Fibroblast of villous mesenchyme (primary cell): Measurements from ENCODE around the gene PSMB4. TPM values are rescaled to one million over a fixed set of nuclear protein-coding genes. Genes with fewer than 3 reads are reported as not detected.
"Not testable (repeated sequence)": the region's sequence is repeated elsewhere in the genome, so short reads cannot be mapped to it uniquely, and the experiment has no call there.

Experiments used
- DNase-seq: peaks from one replicate; pipeline ENCODE4 v3.0.0-alpha.2; 2010; ENCODE audit warnings: low read depth
- H3K4me3 ChIP-seq: 2 replicates; pipeline ENCODE4 v1.5.1; 2011; ENCODE audit warnings: low read depth, mild to moderate bottlenecking, low read length
- total RNA-seq: library from RNA; depleted of rRNA; stranded (reverse); fragments of >200 nt; gene quantifications from 2 replicates; pipeline ENCODE4 v1.2.3, GENCODE V29; 2012
- TF ChIP-seq, protein P1 (sequence below): IDR thresholded peaks from 2 replicates; pipeline ENCODE4 v1.5.1; 2012; ENCODE audit warnings: low read depth, mild to moderate bottlenecking, low read length; ENCODE audit not compliant: insufficient read depth

PSMB4 gene
- total RNA-seq, 1 donor: 427 TPM

DNA sequence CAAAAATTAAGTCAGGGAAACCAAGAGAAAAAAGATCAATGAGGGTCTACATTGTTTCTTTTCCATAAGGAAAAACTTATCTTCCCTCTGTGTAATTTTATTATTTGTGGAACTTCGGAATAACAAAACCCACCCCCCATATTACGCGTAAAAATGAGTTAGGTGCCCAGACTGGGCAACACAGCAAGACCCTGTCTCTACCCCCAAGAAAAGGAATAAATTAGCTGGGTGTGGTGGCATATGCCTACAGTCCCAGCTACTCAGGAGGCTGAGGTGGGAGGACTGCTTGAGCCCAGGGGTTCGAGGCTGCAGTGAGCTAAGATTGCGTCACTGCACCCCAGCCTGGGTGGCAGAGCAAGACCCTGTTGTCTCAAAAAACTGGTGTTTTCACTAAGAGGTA lies 20.4 kb downstream of the PSMB4 start:
- DNase-seq: no peak
- TF ChIP-seq, protein P1, sequence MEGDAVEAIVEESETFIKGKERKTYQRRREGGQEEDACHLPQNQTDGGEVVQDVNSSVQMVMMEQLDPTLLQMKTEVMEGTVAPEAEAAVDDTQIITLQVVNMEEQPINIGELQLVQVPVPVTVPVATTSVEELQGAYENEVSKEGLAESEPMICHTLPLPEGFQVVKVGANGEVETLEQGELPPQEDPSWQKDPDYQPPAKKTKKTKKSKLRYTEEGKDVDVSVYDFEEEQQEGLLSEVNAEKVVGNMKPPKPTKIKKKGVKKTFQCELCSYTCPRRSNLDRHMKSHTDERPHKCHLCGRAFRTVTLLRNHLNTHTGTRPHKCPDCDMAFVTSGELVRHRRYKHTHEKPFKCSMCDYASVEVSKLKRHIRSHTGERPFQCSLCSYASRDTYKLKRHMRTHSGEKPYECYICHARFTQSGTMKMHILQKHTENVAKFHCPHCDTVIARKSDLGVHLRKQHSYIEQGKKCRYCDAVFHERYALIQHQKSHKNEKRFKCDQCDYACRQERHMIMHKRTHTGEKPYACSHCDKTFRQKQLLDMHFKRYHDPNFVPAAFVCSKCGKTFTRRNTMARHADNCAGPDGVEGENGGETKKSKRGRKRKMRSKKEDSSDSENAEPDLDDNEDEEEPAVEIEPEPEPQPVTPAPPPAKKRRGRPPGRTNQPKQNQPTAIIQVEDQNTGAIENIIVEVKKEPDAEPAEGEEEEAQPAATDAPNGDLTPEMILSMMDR: no peak

DNA sequence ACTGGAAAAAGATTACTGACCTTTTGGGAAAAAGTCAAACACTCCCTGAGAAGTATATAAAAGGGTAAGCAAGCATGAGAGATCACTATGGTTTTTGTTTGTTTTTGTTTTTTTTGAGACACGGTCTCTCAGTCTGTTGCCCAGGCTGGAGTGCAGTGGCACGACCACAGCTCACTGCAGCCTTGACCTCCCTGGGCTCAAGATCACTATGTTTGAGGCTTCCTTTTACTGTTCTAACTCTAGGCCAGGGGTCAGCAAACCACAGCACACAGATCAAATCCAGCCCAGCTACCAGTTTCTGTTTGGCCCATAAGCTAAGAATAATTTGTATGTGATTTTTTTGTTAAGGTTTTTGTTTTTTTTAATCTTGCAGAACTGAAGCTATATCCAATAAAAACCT lies 25.7 kb downstream of the PSMB4 start:
- TF ChIP-seq, protein P1: no peak
- H3K4me3 ChIP-seq: no peak overlapping the region
- no peak for DNase-seq

More for the DNA sequence above, 20.4 kb downstream of the PSMB4 start:
- no peak overlapping the region for H3K4me3 ChIP-seq

GRCh38 chr1:151428068-151428467 lies 28.7 kb downstream of the PSMB4 start:
- TF ChIP-seq, protein P1: no peak
- no peak for DNase-seq
- no peak overlapping the region for H3K4me3 ChIP-seq

DNA sequence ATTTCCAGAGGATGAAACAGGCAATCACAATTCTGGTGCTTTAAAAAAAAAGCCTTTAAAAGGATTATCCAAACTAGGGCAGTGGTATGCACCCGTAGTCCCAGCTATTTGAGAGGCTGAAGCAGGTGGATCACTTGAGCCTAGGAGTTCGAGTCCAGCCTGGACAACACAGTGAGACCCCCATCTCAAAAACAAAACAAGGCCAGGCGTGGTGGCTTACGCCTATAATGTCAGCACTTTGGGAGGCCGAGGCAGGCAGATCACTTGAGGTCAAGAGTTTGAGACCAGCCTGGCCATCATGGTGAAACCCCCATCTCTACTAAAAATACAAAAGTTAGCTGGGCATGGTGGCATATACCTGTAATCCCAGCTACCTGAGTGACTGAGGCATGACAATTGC lies 34.5 kb downstream of the PSMB4 start:
- DNase-seq, H3K4me3 ChIP-seq: not testable (repeated sequence)

- no peak overlapping the region for H3K4me3 ChIP-seq
- TF ChIP-seq, protein P1: no peak
- DNase-seq: peak; percentile 22
Observed at GRCh38 chr1:151435174-151435573, 35.8 kb downstream of the PSMB4 start.

- DNase-seq: no peak
Observed at GRCh38 chr1:151436985-151437384, 37.6 kb downstream of the PSMB4 start.

DNA sequence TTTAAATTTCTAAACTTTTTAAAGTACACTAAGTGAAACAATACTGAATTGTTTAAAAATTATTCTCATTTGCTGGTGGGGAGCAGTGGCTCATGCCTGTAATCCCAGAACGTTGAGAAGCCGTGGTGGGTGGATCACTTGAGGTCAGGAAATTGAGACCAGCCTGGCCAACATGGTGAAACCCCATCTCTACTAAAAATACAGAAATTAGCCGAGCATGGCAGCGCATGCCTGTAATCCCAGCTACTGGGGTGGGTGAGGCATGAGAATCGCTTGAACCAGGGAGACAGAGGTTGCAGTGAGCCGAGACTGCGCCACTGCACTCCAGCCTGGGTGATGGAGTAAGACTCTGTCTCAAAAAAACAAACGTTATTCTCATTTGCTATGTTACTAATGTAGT lies 38.0 kb downstream of the PSMB4 start:
- not testable (repeated sequence) for DNase-seq, H3K4me3 ChIP-seq

More at GRCh38 chr1:151436985-151437384, 37.6 kb downstream of the PSMB4 start:
- no peak overlapping the region for H3K4me3 ChIP-seq
- TF ChIP-seq, protein P1: no peak

GRCh38 chr1:151443846-151444782 lies 44.7 kb downstream of the PSMB4 start:
- H3K4me3 ChIP-seq: no peak overlapping the region
- peak; percentile 86 for DNase-seq
- TF ChIP-seq, protein P1: peak; percentile 78
